T-helper 2 cell treated with Interferon-gamma antibody and Interleukin-4, amounts not matched to agents 5 μg/mL and 100 μg/mL, for 36 hours (primary cell): ENCODE measurements around the gene SLC19A1.
A peak's percentile ranks its signal among the peaks of the same experiment; 100 is the strongest.

Experiments
- DNase-seq: peaks from one replicate; pipeline ENCODE4 v3.0.0; 2021; ENCODE audit warnings: low spot score
- H3K27ac Mint-ChIP-seq: one replicate; pipeline ENCODE4 v1.8.0; 2021; ENCODE audit warnings: mild to moderate bottlenecking, mixed read lengths
- H3K27me3 Mint-ChIP-seq: one replicate; pipeline ENCODE4 v1.8.0; 2021; ENCODE audit warnings: low read depth, mixed read lengths
- H3K36me3 Mint-ChIP-seq: one replicate; pipeline ENCODE4 v1.8.0; 2021; ENCODE audit warnings: low read depth, mixed read lengths
- H3K4me1 Mint-ChIP-seq: one replicate; pipeline ENCODE4 v1.8.0; 2021; ENCODE audit warnings: low read depth, mixed read lengths
- H3K4me3 Mint-ChIP-seq: one replicate; pipeline ENCODE4 v1.8.0; 2022; ENCODE audit warnings: mild to moderate bottlenecking, moderate library complexity, mixed read lengths
- H3K9me3 Mint-ChIP-seq: one replicate; pipeline ENCODE4 v1.8.0; 2021; ENCODE audit warnings: mixed read lengths

SLC19A1 gene

GRCh38 chr21:45557616-45558043 is 15.4 kb upstream of the SLC19A1 start:
- Mint-ChIP-seq H3K27me3 (peaks cover 9% of the 10 kb centered on the region), H3K36me3 (no peaks in the 10 kb centered on the region), H3K27ac (no peak overlapping the region), H3K9me3 (no peaks in the 10 kb centered on the region), H3K4me1 (peaks cover 4% of the 10 kb centered on the region), H3K4me3 (no peak overlapping the region)
- no peak for DNase-seq

GRCh38 chr21:45556645-45557615 is 14.7 kb upstream of the SLC19A1 start:
- no peaks in the 10 kb centered on the region for H3K9me3 Mint-ChIP-seq
- peaks cover 2% of the 10 kb centered on the region for H3K27me3 Mint-ChIP-seq
- H3K36me3 Mint-ChIP-seq, result no peaks in the 10 kb centered on the region
- H3K27ac Mint-ChIP-seq, result no peak overlapping the region
- H3K4me1 Mint-ChIP-seq, result peaks cover 4% of the 10 kb centered on the region
- H3K4me3 Mint-ChIP-seq, result peak overlapping the region; percentile 26
- no peak for DNase-seq

DNA sequence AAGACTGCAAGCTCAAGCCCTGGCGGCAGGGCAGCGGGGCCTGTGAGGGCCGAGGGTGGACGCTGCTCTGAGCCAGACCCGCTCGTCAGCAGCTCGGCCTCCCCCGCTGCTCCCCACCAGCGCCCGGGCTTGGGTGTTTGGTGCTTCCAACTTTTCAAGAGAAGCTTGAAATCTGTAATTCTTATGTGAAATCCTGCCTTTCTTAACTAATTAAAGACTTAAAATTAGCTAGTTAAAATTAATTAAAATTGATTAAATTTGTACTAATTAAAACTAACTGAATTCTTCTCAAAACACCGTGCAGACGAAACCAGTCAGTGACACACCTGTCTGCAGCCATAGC is 14.0 kb upstream of the SLC19A1 start:
- Mint-ChIP-seq H3K27ac (no peak overlapping the region), H3K4me1 (peaks cover 11% of the 10 kb centered on the region), H3K36me3 (no peaks in the 10 kb centered on the region), H3K27me3 (no peaks in the 10 kb centered on the region), H3K9me3 (no peaks in the 10 kb centered on the region), H3K4me3 (no peak overlapping the region)
- DNase-seq, result no peak

DNA sequence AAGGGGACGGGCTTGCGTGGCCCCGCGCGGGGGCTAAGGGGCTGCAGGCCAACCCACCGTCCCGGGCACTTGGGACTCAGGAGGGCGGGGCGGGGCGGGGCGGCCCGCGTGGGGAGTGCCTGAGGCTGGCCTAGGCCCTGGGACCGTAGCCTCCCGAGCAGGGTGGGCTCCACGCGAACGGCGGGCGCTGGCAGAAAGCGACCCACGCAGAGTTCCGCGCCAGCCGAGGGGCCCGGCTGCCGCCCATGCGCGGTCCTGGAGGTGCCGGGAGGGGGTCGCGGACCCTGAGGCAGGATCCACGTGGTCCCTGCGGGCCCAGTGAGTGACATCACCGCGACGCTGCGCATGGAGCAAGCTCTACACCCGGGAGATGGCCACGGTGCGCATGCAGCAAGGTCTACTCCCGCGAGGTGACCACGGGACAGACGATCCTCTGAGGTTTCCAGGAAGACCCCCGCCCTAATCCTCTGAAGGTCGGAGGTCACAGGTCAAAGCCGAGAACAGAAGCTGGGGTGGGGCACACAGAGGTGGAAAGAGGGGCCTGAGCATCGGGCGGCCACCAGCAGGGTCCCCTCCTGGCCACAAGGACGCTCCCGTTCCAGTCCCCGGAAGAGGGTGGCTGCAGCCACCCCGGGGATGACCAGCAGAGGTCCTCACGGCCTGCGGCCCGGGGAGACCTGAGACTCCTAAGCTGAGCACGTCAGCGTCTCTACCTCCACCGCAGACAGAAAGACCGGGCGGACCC is 13.5 kb upstream of the SLC19A1 start:
- Mint-ChIP-seq H3K4me1 (peaks cover 15% of the 10 kb centered on the region), H3K36me3 (no peaks in the 10 kb centered on the region), H3K27ac (no peak overlapping the region), H3K27me3 (no peaks in the 10 kb centered on the region), H3K9me3 (no peaks in the 10 kb centered on the region), H3K4me3 (no peak overlapping the region)
- DNase-seq, result peak; percentile 48

GRCh38 chr21:45555251-45555556 is 13.0 kb upstream of the SLC19A1 start:
- no peaks in the 10 kb centered on the region for H3K9me3 Mint-ChIP-seq
- H3K27ac Mint-ChIP-seq, result no peak overlapping the region
- no peaks in the 10 kb centered on the region for H3K27me3 Mint-ChIP-seq
- H3K4me3 Mint-ChIP-seq, result no peak overlapping the region
- no peaks in the 10 kb centered on the region for H3K36me3 Mint-ChIP-seq
- H3K4me1 Mint-ChIP-seq, result peaks cover 19% of the 10 kb centered on the region
- no peak for DNase-seq

DNA sequence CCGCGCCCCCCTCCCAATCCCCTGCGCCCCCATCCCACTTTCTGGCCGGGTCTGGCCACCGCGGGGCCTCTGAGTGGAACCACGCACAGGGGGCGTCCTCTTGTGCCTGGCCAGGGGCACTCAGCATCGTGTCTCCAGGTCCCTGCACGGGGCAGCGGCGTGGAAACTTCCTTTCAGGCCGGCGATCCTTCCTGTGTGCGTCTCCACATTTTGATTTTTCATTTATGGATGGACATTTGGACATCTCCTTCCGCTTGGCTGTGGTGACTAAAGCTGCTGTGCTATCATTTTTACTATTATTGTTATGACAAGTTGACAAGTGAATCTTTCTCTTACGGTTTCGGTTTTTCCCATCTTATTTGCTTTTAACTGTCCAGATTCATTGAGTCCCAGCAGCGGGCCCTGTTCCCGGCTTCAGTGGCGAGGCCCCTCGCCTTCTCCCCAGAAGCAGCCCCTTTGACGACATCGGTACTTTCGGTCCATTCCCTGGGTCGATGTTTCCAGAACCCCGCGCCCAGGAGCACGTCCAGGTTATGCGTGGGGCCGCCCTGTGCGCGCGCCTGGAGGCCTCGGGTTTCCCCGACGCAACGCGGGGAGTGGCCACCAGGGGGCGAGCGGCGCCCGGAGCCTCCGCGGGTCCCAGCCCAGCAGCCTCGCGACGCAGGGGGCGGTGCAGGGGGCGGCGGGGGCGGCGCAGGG is 12.4 kb upstream of the SLC19A1 start:
- H3K4me1 Mint-ChIP-seq, result peaks cover 20% of the 10 kb centered on the region
- peak; percentile 85 for DNase-seq
- peak overlapping the region; percentile 90 for H3K27ac Mint-ChIP-seq
- no peaks in the 10 kb centered on the region for H3K9me3 Mint-ChIP-seq
- H3K36me3 Mint-ChIP-seq, result no peaks in the 10 kb centered on the region
- no peaks in the 10 kb centered on the region for H3K27me3 Mint-ChIP-seq
- H3K4me3 Mint-ChIP-seq, result peak overlapping the region; percentile 89

DNA sequence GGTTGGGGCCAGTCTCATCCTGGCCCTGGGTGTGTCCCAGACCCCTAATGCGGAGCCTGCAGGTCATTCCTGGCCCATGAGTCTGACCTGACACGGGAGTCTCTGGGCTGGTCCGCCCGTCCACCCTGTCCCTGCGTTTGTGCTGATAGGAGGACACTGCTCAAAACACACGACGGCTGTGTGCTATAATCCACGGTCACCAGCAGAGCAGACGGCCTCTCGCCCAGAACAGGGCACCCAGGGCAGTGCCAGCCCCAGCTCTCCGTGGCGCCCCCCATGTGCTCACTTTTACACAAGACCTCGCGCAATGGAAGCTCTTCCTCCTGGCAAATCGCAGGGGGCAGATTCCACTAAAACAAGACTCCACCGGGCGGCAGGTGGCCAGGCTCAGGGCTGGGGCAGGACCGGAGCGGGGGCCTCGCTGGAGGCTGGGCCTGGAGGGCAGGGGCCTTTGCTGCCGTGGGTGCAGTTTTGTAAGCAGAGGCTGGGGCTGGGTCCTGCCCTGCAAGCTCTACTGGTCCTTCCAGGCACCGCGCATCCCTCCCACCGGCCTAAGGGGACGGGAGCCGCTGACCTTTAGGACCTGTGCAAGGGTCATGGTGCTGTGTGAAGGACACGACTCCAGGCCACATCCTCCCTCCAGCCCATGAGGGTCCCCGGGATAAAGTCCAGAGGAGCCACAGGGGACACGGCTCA is 10.6 kb upstream of the SLC19A1 start:
- peak overlapping the region; percentile 26 for H3K27ac Mint-ChIP-seq
- peaks cover 24% of the 10 kb centered on the region for H3K4me1 Mint-ChIP-seq

GRCh38 chr21:45551783-45552695 is 9.8 kb upstream of the SLC19A1 start:
- no peaks in the 10 kb centered on the region for H3K9me3 Mint-ChIP-seq
- no peaks in the 10 kb centered on the region for H3K27me3 Mint-ChIP-seq
- peak overlapping the region; percentile 98 for H3K27ac Mint-ChIP-seq
- no peaks in the 10 kb centered on the region for H3K36me3 Mint-ChIP-seq
- DNase-seq, result no peak
- H3K4me1 Mint-ChIP-seq, result peaks cover 24% of the 10 kb centered on the region
- peak overlapping the region; percentile 83 for H3K4me3 Mint-ChIP-seq

More for the DNA sequence above, 10.6 kb upstream of the SLC19A1 start:
- Mint-ChIP-seq H3K4me3 (no peak overlapping the region), H3K27me3 (no peaks in the 10 kb centered on the region), H3K36me3 (no peaks in the 10 kb centered on the region), H3K9me3 (no peaks in the 10 kb centered on the region)
- DNase-seq, result no peak

DNA sequence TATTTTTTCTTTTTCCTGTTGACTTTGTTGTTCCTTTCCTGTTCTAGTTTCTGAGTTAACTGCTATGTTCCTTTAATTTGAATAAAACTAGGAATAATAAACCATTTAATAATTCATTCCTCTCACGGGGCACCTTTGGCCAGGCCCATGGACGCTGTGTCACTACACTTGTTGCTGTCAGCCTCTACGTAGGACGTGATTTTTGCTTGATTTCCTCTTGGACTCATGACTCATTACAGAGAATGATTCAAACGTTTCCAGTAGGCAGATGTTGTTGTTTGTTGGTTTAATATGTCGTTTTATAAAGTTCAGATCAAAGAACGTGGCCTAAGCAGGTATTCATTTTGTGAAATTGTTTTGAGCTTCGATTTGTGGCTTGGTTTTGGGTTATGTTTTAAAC is 9.1 kb upstream of the SLC19A1 start:
- Mint-ChIP-seq H3K36me3 (no peaks in the 10 kb centered on the region), H3K4me3 (peak overlapping the region; percentile 83), H3K4me1 (peaks cover 24% of the 10 kb centered on the region), H3K9me3 (no peaks in the 10 kb centered on the region), H3K27me3 (no peaks in the 10 kb centered on the region), H3K27ac (peak overlapping the region; percentile 98)
- DNase-seq, result peak; percentile 61

DNA sequence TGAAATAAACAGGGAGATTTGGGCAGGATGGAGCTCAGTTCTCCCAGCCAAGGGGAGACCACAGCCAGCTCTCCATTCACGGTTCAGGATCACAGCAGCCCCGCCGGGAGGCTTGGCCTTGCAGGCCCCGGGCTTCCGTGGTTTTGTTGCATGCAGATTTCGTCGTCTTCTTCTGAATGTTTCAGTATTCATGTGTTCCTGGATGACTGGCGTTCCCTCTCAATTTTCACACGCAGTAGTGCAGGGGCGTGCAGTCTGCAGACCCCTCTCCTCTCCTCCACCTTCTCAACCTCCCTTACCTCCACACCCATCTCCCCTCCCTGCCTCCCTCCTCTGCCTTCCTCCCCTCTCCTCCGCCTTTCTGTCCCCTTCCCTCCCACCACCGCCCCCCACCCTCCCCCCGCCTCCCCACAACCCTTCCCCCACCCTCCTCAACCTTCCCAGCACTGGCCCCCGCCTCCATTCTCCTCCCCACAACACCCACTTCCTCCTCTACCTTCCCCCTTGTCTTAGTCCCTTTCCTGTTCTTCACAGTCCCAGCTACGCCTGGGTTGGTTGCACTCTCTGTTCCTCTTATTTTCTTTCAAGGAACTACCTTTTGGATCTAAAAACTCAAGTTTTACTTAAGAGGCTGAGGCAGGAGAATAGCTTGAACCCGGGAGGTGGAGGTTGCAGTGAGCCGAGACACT is 8.4 kb upstream of the SLC19A1 start:
- Mint-ChIP-seq H3K27ac (peak overlapping the region; percentile 98), H3K4me1 (peaks cover 24% of the 10 kb centered on the region), H3K36me3 (no peaks in the 10 kb centered on the region), H3K9me3 (no peaks in the 10 kb centered on the region), H3K4me3 (peak overlapping the region; percentile 83), H3K27me3 (no peaks in the 10 kb centered on the region)
- peak; percentile 64 for DNase-seq

DNA sequence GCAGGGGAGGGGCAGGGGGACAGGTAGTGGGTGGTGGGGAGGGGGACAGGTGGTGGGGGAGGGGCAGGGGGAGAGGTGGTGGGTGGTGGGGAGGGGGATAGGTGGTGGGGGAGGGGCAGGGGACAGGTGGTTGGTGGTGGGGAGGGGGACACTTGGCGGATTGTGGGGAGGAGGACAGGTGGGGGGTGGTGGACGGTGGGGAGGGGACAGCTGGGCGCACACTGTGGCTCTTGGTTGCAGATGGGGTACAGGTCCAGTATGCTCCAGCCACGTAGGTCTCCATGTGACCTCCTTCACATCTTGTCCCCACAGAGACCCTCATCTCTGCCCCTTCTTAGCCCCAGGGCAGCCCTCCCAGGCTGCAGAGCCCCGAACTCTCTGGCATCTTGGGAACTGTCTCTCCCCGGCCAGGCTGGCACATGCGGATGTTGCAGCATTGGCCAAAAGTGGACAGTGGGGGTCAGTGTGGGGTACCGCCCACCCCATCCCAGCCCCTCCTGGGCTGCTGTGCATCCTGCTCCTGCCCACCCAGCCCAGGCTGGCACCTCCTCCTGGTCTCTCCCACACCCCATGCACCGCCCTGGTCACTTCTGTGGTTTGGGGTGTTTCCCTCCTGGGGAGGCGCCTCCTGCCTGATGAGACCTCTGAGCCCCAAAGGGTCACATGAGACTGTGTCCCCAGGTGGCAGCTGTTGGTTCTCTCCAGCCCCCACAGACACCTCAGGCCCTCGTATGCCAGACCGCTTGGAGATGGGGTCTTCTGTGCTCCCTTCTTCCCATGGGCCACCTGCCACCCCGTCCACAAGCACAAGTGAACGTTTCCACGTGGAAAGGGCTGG is 7.6 kb upstream of the SLC19A1 start:
- no peaks in the 10 kb centered on the region for H3K36me3 Mint-ChIP-seq
- no peaks in the 10 kb centered on the region for H3K27me3 Mint-ChIP-seq
- no peak for DNase-seq
- H3K9me3 Mint-ChIP-seq, result no peaks in the 10 kb centered on the region
- H3K27ac Mint-ChIP-seq, result peak overlapping the region; percentile 98
- H3K4me3 Mint-ChIP-seq, result peak overlapping the region; percentile 83
- H3K4me1 Mint-ChIP-seq, result peaks cover 24% of the 10 kb centered on the region
